Left renal pelvis (tissue), 4 donors: Measurements from ENCODE around the gene LGALSL. TPM values are rescaled to one million over a fixed set of nuclear protein-coding genes. Genes with fewer than 3 reads are reported as not detected.

Source experiments
- DNase-seq, 4 donors: peaks; one replicate each; pipeline ENCODE4 v3.0.0-alpha.2; 2013; ENCODE audit warnings: low read depth in 4 of 4, low spot score in 3 of 4
- polyA plus RNA-seq, 4 donors: library from polyadenylated mRNA; unstranded; fragments of 120-200 nt; gene quantifications; one replicate each; pipeline ENCODE4 v1.2.1, GENCODE V29; 2013; ENCODE audit not compliant: insufficient read length in 4 of 4

LGALSL gene
- polyA plus RNA-seq, 4 donors, result 34.2 to 44.5 (median 37.8) TPM

DNA sequence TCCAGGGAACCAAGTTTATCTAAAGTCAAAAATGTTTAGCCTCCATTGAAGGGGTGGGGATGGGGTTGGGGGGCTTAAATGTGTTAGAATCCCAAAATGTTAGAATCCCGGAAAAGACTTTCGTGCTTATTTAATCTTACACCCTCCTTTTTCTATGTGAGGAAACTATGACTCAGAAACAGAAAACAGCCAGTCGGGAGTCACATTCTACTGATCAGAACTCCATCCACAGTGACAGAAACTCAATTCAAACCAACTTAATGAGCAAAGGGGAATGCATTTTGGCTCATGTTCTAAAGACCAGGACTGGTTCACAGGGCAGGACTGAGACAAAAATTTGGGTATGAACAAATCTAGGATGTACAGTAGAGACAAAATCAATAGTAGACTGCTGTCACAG, 38.3 kb downstream of the LGALSL start:
- DNase-seq, result no peak

GRCh38 chr2:64492821-64493220, 38.9 kb downstream of the LGALSL start:
- DNase-seq, result no peak

DNA sequence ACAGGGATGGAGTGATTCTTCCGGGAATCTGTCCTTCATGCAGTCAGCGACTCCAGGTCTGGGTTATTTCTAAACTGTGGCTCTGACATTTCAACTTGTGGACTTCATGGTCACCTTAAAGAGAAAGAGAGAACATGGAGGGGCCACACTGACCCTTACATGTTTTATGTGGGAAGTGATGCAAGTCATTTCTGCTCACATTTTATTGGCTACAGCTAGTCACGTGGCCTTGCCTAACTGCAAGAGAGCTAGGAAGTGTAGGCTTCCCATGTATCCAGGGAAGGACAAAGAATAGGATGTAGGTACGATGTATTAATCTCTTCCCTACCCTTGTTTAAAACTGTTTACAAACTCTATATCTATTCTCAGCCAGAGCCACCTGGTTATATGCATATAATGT, 39.8 kb downstream of the LGALSL start:
- no peak for DNase-seq

GRCh38 chr2:64498438-64498837, 44.5 kb downstream of the LGALSL start:
- DNase-seq, result no peak

DNA sequence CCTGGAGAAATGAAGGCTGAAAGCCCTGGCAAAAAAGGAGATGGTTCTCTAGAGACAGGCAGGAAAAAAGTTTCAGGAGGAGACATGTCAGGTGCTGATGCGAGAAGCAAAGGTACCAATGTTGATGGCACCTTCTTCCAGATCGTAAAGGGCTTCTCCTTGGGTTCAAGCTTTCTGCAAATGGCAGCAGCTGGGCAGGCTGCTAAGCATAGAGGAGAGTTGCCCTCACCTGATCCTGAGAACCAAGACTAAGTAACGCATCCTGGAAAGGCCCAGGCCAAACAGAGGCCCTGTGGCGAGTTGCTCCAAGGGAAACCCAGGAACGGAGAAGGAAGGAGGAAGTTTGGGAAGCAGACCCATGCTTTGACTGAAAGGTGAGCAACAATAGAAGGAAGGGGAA, 46.6 kb downstream of the LGALSL start:
- DNase-seq, result no peak

GRCh38 chr2:64501946-64502345, 48.0 kb downstream of the LGALSL start:
- DNase-seq, result no peak

DNA sequence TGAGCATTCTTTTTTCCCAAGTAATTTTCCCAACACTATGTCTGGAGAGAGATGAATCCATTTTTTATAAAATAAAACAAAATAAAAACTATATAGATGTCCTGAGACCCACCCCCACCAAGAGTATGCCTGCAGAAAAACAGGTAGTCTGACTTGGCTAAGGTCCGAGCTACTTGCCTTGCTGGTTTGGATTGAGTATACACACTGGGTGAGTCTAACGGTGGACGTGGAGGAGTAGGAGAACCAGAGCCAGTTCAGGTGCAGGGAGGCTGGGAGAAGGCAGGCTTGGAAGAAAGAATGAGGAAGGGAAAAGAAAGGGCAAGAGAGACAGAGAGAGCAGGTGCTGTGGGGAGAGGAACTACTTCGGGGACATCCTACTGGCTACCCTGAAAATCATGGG, 48.9 kb downstream of the LGALSL start:
- DNase-seq, result no peak

DNA sequence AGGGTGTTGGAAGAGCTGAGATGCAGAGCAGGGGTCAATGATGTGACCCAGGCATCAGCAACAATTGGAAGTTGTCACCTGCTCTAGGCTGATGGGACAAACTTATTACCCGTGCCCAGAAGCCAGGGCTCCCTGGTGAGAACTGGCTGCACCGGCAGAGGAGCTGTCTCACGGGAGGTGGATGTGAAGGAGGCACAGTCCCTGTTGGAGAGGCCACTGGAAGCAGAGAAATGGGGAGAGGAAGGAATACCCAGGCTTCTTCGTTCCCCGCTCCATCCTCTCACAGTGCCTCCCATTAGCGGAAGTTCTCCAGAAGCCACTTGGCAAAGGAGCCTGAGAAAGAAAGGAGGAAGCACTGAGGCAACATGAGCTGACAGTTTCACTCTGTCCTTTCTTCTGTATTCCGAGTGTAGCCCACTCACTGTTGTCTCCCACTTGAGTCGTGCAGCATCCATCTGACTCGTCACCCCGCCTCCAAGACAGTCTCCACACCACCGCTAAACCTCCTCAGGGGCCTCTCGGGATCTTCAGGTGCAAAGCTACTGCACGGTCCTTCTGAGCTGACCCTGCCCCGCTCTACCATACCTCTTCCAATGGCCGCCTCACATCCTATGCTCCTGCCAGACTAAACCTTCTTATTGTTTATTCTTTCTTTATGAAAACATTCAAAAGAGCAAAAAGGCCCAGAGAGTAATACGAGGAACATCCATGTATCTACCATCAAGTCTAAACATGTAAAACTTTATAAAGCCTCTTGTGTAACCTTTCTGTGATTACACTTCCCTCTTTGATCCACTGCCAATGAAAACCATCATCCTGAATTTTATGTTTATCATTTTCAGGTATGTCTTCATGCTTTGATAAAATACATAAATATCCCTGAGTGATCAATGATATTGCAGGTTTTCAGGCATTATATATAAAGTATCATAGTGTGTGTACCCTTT, 51.1 kb downstream of the LGALSL start:
- no peak for DNase-seq

GRCh38 chr2:64506686-64507085, 52.7 kb downstream of the LGALSL start:
- no peak for DNase-seq

Other genes with a start within 250 kb of the LGALSL start
- 10 to 100 TPM; 30.5 to 78.5 (median 67.1) TPM for gene AFTPH, start 70.2 kb downstream of the LGALSL start, polyA plus RNA-seq
- gene SERTAD2, start 199.8 kb downstream of the LGALSL start, polyA plus RNA-seq, result 10 to 100 TPM; 24.0 to 31.1 (median 26.9) TPM